SK-MEL-5 (cell line): ENCODE data around the gene CPVL. TPM values are rescaled to one million over a fixed set of nuclear protein-coding genes. Genes with fewer than 3 reads are reported as not detected.
A peak's percentile ranks its signal among the peaks of the same experiment; 100 is the strongest.
"Not testable (repeated sequence)": the region's sequence is repeated elsewhere in the genome, so short reads cannot be mapped to it uniquely, and the experiment has no call there.

ENCODE experiments used
- DNase-seq: peaks from one replicate; pipeline ENCODE4 v3.0.0-alpha.2; 2016; ENCODE audit warnings: low read depth, low spot score
- in situ Hi-C: cut with HindIII; loops from 2 replicates; pipeline ENCODE4 v1.10.0; 2016; ENCODE audit warnings: low sequenced_read_pairs, high pct_unique_total_duplicates, low pct_unique_long_range_greater_than_20kb
- total RNA-seq: library from RNA; depleted of rRNA; stranded (reverse); fragments of >200 nt; shearing (Covaris generic); gene quantifications from 2 replicates; pipeline ENCODE4 v1.2.3, GENCODE V29; 2014

Gene CPVL
- total RNA-seq, 1 experiment from 2014 or later = 497 TPM

DNA sequence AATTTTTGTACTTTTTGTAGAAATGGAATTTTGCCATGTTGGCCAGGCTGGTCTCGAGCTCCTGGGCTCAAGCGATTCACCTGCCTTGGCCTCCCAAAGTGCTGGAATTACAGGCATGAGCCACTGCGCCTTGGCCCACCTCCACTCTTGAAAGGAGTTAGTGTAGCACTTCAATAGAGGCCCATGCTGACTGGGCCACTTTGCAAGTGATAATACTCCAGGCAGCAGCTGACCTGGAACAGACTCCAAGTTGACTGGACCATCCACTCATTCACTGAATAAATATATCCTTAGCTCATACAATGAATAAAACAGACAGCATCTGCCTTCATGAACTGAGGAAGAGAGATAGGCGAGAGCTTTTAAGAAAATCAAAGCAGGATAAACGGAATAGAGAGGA, 14.7 kb downstream of the CPVL start:
- in situ Hi-C loops = no loop called here
- DNase-seq = no peak

DNA sequence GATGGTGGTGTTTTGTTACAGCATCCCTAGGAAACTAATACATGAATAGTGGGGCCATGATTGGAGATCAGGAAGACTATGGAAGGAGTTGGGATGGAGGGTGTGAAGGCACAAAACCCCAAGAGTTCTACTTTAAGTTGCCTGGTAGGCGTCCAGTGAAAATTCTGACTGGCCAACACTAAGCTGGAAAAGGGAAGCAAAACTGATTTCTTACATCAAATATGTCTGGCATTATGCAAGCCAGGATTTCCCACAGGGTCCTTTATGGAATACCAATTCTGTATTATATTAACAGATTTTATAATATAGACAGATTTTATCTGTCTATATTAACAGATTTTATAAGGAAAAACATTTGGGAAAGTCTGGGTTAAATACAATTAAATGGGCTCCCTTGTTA, 16.2 kb downstream of the CPVL start:
- in situ Hi-C loops = no loop called here

DNA sequence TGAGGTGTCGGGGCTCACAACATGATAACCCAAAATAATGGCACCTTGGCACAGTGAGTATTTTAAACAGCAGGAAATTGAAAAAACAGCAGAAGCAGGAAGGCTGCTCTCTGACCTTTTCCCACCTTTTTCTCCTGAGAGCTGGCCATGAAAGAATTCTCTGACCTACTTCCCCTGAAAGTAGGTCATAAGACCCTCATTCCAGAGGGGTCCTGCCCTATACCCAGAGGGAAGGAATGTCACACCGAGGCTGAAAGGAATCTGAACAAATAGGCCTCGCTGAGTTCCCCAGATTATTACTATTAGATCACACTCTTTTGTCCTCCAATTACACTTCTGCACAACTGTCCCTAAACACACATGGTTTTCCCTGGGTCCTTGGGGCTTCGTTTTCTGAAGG, 18.8 kb downstream of the CPVL start:
- in situ Hi-C loops = no loop called here
- DNase-seq = peak; percentile 32

More for the DNA sequence above, 16.2 kb downstream of the CPVL start:
- no peak for DNase-seq

DNA sequence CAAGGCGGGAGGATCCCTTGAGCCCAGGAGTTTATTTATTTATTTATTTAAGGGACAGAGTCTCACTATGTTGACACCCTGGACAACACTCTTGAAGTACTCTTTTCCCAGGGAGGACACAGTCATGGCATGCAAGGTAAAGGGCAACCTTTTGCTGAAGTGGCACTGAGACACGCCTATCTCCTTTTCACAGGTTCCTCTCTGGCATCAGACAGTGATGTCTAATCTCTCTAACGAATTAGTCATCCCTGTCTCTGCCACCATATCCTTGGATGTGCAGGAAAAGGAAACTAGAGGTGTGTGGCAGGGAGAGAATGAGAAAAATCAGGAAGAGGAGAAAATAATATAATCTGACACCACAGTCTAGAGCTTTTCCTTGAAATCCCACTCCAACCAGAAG, 19.5 kb downstream of the CPVL start:
- no peak for DNase-seq
- in situ Hi-C loops = no loop called here

DNA sequence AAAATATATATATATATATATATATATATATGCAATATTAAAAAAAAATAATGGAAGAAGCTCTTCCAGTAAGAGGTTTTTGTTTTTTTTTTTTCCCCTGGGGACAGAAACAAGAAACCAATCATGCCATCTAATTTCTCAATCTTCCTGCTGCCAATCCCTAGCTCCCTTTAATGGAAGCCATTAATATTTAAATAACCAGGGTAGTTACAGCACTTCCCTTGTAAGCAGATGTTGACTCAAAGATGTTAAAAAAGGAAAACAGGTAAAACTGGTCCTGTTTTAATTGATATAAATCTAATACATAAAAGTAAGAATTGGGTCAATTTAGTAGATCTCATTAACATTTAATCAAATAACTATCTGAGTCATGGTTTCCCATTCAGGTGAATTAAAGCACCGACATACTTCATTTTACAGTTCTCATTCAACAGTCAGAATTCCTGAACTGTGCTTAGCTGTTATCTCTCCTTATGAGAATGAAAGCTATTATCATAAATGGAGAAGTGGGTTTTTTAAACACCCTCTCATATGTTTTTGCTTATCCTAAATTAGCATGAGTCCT, 22.6 kb downstream of the CPVL start:
- in situ Hi-C loops = loop anchor here (25.0 kb wide), 1 partner anchor 289 kb away; no protein-coding TSS in a partner anchor

DNA sequence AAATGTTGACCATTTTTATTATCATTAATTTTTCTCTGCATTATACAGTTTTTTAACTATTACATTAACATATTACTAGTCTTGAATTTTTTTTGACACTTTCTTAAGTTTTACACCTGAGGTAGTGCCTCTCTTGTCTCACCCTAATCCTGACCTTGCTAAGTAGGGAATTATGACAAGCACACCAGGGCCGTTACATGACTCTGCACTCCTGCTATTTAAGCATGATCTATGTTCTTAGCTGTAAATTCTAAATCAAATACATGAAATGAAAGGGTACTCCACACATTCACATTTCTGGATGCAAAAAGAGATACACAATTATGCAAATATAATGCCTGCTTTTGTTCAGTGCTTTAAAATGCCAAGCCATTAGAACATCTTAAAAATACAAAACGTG, 23.6 kb downstream of the CPVL start:
- in situ Hi-C loops = loop anchor here (25.0 kb wide), 1 partner anchor 290 kb away; no protein-coding TSS in a partner anchor
- no peak for DNase-seq

More for the DNA sequence above, 22.6 kb downstream of the CPVL start:
- peak; percentile 34 for DNase-seq

DNA sequence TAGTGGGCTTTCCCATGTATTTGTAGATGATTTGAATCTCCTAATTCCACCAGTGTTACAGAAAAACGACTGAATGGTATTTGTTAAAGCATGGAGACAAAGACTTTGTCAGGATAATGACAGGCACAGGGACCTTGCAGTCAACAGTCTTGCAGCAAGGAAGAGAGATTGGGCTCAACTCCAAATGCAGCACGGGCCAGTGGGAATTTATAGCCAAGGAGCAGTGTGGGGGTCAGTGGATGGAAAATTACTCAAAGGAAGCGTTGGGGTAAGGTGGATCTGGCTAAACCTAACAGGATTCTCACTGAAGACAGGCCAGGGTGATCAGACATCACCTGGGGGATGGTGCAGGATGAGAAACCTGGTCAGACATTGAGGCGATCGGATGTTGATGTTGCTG, 24.3 kb downstream of the CPVL start:
- DNase-seq = no peak
- in situ Hi-C loops = loop anchor here (25.0 kb wide), 1 partner anchor 290 kb away; no protein-coding TSS in a partner anchor

DNA sequence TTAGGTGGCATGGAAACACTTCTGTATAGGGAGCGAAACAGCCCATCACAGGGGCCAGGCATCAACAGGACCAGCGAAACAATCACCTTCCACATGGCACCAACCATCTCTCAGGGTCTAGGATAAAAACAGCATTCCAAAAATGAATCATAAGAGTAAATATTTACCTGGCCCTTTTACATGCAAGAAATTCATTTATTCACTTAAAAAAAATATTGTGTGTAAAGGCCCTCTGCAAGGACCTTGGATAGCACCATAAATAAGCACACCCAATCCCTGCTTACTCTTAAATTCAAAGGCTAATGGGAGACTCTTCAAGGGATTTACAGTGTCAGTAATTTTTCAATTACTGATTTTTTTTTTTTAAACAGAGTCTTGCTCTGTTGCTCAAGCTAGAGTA, 25.4 kb downstream of the CPVL start:
- DNase-seq = no peak

DNA sequence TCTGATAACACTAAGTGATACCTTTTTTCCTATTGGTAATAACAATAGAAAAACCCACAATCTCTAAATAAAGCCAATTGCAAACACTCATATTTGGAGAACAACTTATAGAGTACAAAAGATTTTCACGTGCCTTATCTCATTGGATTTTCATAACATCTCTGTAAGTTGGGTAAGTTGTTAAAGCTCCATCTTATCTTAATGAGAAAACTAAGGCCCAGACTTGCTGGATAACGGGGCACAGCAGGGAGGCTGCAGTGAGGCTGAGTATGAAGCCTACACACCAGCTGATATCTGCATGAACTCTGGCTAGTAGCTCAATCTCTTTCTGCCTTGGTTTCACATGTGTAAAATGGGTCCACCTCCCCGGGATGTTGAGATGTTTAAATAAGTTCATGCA, 26.8 kb downstream of the CPVL start:
- in situ Hi-C loops = loop anchor here (25.0 kb wide), 1 partner anchor 293 kb away; no protein-coding TSS in a partner anchor
- no peak for DNase-seq

More for the DNA sequence above, 25.4 kb downstream of the CPVL start:
- in situ Hi-C loops = loop anchor here (25.0 kb wide), 1 partner anchor 291 kb away; no protein-coding TSS in a partner anchor

DNA sequence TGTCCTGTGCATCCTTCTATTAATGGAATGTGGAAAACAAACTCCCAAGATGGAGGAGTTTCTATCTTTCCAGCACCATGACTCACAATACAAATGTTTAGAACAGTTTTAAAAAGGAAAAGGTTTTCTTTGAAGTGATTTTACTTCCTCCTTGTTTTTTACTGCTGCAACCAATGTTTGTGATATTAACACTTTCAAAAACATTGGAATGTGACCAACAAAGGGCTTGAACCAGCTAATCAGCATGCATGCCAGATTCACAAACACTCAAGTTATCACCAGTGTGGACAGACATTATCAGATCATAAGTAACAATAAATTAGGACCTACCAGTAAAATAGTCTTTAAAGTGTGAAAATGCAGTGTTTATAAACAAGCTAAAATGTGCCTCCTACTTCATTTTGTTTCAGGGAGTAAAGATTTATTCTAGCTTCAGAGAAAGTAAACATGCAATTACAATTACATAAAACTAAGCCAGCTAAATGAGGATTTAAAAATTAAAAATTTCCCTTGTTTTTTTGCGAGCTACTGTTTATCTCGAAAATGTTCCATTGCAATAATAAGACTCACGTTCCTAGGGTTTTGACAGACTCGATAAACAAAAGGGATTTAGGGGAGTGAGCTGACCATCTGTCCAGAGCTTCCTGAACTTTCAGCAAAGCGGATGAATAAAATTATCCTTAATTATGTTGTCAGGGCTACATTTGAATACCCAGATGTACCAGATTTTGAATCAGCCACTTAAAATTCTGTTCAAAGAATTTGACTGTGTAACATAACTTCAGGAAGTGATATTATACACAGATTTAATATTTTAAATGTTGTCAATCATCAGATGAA, 29.8 kb downstream of the CPVL start:
- in situ Hi-C loops = loop anchor here (25.0 kb wide), 1 partner anchor 296 kb away; no protein-coding TSS in a partner anchor

DNA sequence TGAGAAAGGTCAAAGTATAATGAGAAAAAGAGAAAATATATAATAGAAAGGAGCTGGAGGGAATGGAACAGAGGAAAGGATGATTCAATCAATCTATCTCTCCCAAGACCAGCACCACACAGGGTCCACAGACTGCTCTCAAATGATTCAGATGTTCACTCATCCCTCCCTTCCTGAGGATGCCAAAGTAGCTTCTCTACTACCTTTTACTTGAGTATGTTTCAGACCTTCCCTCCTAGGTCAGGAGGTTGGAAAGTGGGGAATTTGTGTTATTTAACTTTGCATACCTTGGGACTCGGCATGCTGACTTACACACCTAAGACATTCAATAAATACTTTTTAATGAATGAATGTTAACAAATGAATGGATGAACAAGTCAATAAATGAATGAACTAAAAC, 30.6 kb downstream of the CPVL start:
- in situ Hi-C loops = loop anchor here (25.0 kb wide), 1 partner anchor 297 kb away; no protein-coding TSS in a partner anchor
- no peak for DNase-seq

More for the DNA sequence above, 29.8 kb downstream of the CPVL start:
- DNase-seq = no peak

DNA sequence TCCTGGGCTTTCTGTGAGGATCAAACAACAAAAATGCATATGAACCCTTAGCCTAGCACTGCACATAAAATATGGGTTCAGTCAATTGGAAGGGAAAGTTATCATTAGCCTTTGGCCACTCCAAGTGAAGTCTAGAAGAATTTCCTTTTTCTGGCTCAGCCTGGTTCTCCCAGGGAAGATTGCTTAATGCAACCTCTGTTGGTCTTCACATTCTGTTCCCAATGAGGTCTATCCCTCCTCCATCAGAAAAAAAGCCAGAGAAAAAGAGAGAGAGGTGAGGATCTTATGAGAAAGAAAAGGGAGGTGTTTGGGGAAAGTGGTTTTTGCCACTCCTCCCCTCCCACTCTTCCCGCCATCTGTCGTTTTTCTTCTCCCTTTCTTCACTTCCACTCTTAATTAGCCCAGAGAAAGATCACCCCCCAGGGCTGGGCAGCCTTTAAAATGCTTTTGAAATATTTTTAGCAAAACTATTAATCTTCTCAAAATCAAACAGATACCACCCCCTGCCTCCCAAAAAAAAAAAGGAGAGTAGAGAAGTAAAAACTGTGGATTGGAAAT, 31.1 kb downstream of the CPVL start:
- in situ Hi-C loops = loop anchor here (25.0 kb wide), 1 partner anchor 297 kb away; no protein-coding TSS in a partner anchor
- no peak for DNase-seq

DNA sequence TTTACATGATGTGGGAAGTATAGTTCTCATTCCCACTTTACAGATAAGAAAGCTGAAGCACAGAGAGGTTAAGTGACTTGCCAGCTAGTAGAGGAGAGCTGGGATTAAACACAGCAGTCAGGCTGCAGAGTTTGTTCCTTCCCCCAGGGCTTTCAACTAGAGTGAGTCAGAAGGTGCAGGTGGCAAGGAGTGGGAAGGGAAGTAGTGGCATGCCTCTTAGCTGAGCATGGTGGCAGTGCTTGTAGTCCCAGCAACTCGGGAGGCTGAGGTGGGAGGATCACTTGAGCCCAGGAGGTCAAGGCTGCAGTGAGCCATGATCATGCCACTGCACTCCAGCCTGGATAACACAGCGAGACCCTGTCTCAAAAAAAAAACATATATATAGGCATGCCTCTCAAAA, 32.1 kb downstream of the CPVL start:
- DNase-seq = not testable (repeated sequence)

DNA sequence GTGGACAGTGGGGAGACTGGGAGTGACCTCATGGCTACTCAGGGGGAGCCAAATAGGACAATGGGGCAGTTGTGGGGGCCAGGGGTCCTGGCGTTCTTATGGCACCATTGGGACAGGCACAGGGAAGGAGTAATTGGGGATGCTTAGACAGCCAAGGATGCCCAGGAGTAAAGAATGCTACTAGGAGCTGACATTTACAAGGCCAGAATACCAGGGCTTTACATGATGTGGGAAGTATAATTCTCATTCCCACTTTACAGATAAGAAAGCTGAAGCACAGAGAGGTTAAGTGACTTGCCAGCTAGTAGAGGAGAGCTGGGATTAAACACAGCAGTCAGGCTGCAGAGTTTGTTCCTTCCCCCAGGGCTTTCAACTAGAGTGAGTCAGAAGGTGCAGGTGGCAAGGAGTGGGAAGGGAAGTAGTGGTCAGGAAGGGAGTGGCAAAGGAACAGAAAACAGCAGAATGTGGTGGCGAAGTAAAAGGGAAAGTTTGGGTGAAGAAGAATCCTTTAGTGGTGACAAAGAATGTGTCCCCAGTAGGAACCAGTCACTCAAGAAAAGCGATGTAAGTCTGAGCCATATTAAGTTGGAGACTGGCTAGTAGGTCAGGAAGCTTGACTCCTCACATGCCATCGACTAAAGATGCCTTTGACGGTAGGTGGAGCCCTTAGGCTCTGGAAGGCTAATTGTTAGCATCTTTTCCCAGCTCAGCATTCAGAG, 32.8 kb downstream of the CPVL start:
- DNase-seq = peak; percentile 84
- in situ Hi-C loops = loop anchor here (25.0 kb wide), 1 partner anchor 299 kb away; no protein-coding TSS in a partner anchor

More for the DNA sequence above, 32.1 kb downstream of the CPVL start:
- in situ Hi-C loops = loop anchor here (25.0 kb wide), 1 partner anchor 298 kb away; no protein-coding TSS in a partner anchor

DNA sequence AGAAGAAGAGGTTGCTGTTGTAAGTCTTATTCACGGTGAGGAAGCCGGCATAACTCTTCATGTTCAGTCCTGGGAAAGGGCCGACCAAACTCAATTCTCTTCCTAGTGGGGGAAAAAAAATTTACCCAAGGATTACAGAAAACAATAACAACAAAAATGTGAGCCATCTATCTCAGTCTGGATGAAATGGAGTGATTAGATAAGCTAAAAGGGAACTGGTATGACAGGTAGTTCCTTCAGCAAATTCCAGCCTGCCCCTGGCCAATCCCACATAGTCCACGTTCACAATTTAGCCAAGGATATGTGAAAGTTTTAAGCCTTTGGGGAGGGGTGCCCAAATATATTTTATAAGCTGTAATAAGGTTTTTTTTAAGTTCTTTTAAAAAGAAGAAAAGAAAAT, 33.6 kb downstream of the CPVL start:
- no peak for DNase-seq
- in situ Hi-C loops = loop anchor here (25.0 kb wide), 1 partner anchor 300 kb away; no protein-coding TSS in a partner anchor

DNA sequence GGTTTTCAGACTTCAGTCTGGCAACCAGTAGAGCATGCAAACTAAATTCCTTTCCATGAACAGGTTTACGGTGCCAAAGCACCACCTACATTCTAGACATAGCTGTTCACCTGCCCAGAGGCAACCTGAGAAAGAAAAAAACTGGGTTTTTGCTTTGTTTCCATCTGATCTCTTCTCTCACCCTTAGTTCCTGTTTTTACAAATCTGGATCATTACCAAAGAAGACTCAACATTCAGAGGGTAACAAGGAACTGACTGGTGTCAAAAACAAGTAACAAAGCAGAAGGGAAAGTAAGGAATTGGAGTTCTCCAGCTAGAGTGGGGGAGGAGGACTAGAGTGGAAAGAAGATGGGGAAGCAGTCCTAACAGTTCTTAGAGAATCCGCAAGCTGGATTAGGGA, 36.4 kb downstream of the CPVL start:
- in situ Hi-C loops = loop anchor here (10.0 to 25.0 kb wide), 2 partner anchors 185 to 302 kb away; no protein-coding TSS in a partner anchor
- DNase-seq = no peak

DNA sequence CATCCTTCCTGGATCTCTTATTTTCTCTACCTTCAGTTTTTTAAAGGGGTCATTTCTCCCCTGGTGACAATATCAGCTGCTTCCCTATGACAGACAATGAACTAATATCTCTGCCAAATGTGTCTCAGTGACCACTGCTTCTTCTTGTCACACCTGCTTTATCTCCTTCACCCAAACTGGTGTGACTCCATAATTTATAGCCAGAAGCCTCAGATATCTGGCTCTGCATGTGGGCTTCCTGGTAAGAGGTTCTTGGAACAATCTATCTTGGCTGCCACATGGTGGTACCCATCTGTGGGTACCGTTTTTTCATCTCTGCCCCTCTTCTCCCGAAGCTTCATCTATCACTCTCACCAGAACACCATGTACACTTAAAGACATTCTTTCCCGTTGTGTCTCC, 37.0 kb downstream of the CPVL start:
- in situ Hi-C loops = loop anchor here (10.0 to 25.0 kb wide), 2 partner anchors 185 to 303 kb away; no protein-coding TSS in a partner anchor

More for the DNA sequence above, 37.0 kb downstream of the CPVL start:
- no peak for DNase-seq
